HepG2 (cell line): ENCODE measurements around the gene FITM1. TPM values are rescaled to one million over a fixed set of nuclear protein-coding genes. Genes with fewer than 3 reads are reported as not detected.

Experiments used
- ATF1 ChIP-seq: IDR thresholded peaks from 2 replicates; pipeline ENCODE4 v1.6.1; 2016; ENCODE audit warnings: mild to moderate bottlenecking, control low read depth
- ATF4 ChIP-seq, 2 experiments: fragments of 450-650 bp in 1 of 2; sonication (generic) in 1 of 2; formaldehyde crosslinking; IDR thresholded peaks; 2 replicates each; pipeline versions ENCODE4 v1.5.0 to v1.8.0; 2020 to 2022; ENCODE audit warnings: mild to moderate bottlenecking in 1 of 2, missing genetic modification reagents in 1 of 2
- ATF7 ChIP-seq, 2 experiments: fragments of 450-650 bp in 1 of 2; sonication (generic) in 1 of 2; formaldehyde crosslinking in 1 of 2; IDR thresholded peaks; 2 replicates each; pipeline versions ENCODE4 v1.4.0 to v1.6.1; 2016 to 2020; ENCODE audit warnings: antibody characterized with exemption in 1 of 2, mild to moderate bottlenecking in 1 of 2, missing genetic modification reagents in 1 of 2
- BCLAF1 ChIP-seq: fragments of 450-650 bp; IDR thresholded peaks from 2 replicates; pipeline ENCODE4 v1.6.1; 2017; ENCODE audit warnings: mild to moderate bottlenecking
- HDAC2 ChIP-seq: sonication (generic); formaldehyde crosslinking; IDR thresholded peaks from 2 replicates; pipeline ENCODE4 v1.4.0; 2020; ENCODE audit warnings: missing genetic modification reagents
- HOXA5 ChIP-seq: sonication (generic); formaldehyde crosslinking; IDR thresholded peaks from 2 replicates; pipeline ENCODE4 v1.4.0; 2020; ENCODE audit warnings: missing genetic modification reagents
- IRX3 ChIP-seq: sonication (generic); formaldehyde crosslinking; IDR thresholded peaks from 2 replicates; pipeline ENCODE4 v1.8.1; 2023; ENCODE audit warnings: mild to moderate bottlenecking, low read depth, missing genetic modification reagents, borderline replicate concordance
- MAX ChIP-seq: IDR thresholded peaks from 2 replicates; pipeline ENCODE4 v1.6.1; 2012; ENCODE audit warnings: inconsistent platforms
- SALL2 ChIP-seq: sonication (generic); formaldehyde crosslinking; IDR thresholded peaks from 2 replicates; pipeline ENCODE4 v1.8.1; 2023; ENCODE audit warnings: mild to moderate bottlenecking, missing genetic modification reagents, inconsistent platforms
- SKIL ChIP-seq: sonication (generic); formaldehyde crosslinking; IDR thresholded peaks from 2 replicates; pipeline ENCODE4 v1.8.0; 2022; ENCODE audit warnings: missing genetic modification reagents, mild to moderate bottlenecking, moderate library complexity, borderline replicate concordance
- TFE3 ChIP-seq: IDR thresholded peaks from 2 replicates; pipeline ENCODE4 v1.6.1; 2016
- ZC3H4 ChIP-seq: sonication (generic); formaldehyde crosslinking; IDR thresholded peaks from 2 replicates; pipeline ENCODE4 v1.4.0; 2020; ENCODE audit warnings: missing genetic modification reagents, borderline replicate concordance
- ZMAT5 ChIP-seq: sonication (generic); formaldehyde crosslinking; IDR thresholded peaks from 2 replicates; pipeline ENCODE4 v1.5.0; 2020; ENCODE audit warnings: mild to moderate bottlenecking, low read depth, missing genetic modification reagents, borderline replicate concordance
- ZNF263 ChIP-seq: sonication (generic); formaldehyde crosslinking; IDR thresholded peaks from 2 replicates; pipeline ENCODE4 v1.4.0; 2020; ENCODE audit warnings: missing genetic modification reagents
- ZNF335 ChIP-seq: sonication (generic); formaldehyde crosslinking; IDR thresholded peaks from 2 replicates; pipeline ENCODE4 v1.4.0; 2020; ENCODE audit warnings: missing genetic modification reagents
- ZNF383 ChIP-seq: sonication (generic); formaldehyde crosslinking; IDR thresholded peaks from 2 replicates; pipeline ENCODE4 v1.4.0; 2020; ENCODE audit warnings: missing genetic modification reagents, mild to moderate bottlenecking, borderline replicate concordance
- ZNF414 ChIP-seq: sonication (generic); formaldehyde crosslinking; IDR thresholded peaks from 2 replicates; pipeline ENCODE4 v1.5.0; 2020; ENCODE audit warnings: missing genetic modification reagents
- ZNF546 ChIP-seq: sonication (generic); formaldehyde crosslinking; conservative IDR thresholded peaks from 2 replicates; pipeline ENCODE4 v1.8.1; 2023; ENCODE audit warnings: mild to moderate bottlenecking, missing genetic modification reagents
- ZNF562 ChIP-seq: sonication (generic); formaldehyde crosslinking; IDR thresholded peaks from 2 replicates; pipeline ENCODE4 v1.8.0; 2022; ENCODE audit warnings: missing genetic modification reagents, borderline replicate concordance
- ZNF788 ChIP-seq: sonication (generic); formaldehyde crosslinking; IDR thresholded peaks from 2 replicates; pipeline ENCODE4 v1.5.0; 2020; ENCODE audit warnings: mild to moderate bottlenecking, missing genetic modification reagents, borderline replicate concordance
- polyA plus RNA-seq, 8 experiments: library from polyadenylated mRNA; depleted of rRNA in 3 of 8; stranded (reverse) in 7 of 8; unstranded in 1 of 8; fragments of >200 nt; fragmentation: Illumina TruSeq in 4 of 8; extraction: Trizol in 4 of 8; gene quantifications; 2 replicates each; pipeline versions ENCODE4 v1.2.1 to v1.2.3, GENCODE V29; 2011 to 2016; ENCODE audit warnings: low read depth in 4 of 8, missing spikeins in 1 of 8, mixed read lengths in 1 of 8; ENCODE audit not compliant: insufficient read depth in 1 of 8
- total RNA-seq, 5 experiments: library from RNA; depleted of rRNA; stranded (reverse); fragments of >200 nt; fragmentation: Illumina TruSeq; extraction: Trizol; gene quantifications; 2 replicates each; pipeline ENCODE4 v1.2.3, GENCODE V29; 2016; ENCODE audit warnings: low read depth in 1 of 5

The FITM1 gene
- total and polyA plus RNA-seq, 2 of the 13 experiments (the other 11 are each of a cell fraction or from before 2014, with no cell fraction given), result 2.7 to 5.8 TPM

- TF ChIP-seq ZMAT5 (CRISPR knock-in tag), result no peak
- no peak for TF ChIP-seq SKIL (CRISPR knock-in tag)
- TF ChIP-seq ZNF788 (CRISPR knock-in tag), result no peak
- no peak for TF ChIP-seq IRX3 (CRISPR knock-in tag)
- no peak for TF ChIP-seq ZNF335 (CRISPR knock-in tag)
- no peak for TF ChIP-seq BCLAF1
- no peak for TF ChIP-seq ATF7 (IDR thresholded peaks at IDR 0.05)
- TF ChIP-seq ATF7 (CRISPR knock-in tag; IDR thresholded peaks at IDR 0.05), result no peak
- no peak for TF ChIP-seq ZC3H4
- 0 out of 2 replicates have a peak, but pooled peaks have one; percentile 42 for TF ChIP-seq ZNF414
- TF ChIP-seq ATF1 (CRISPR knock-in tag), result no peak
- no peak for TF ChIP-seq ZNF383 (CRISPR knock-in tag)
- TF ChIP-seq HOXA5, result no peak
- TF ChIP-seq HDAC2 (CRISPR knock-in tag), result peak; percentile 41
- TF ChIP-seq ATF4 (CRISPR knock-in tag; IDR thresholded peaks at IDR 0.05), result no peak
- TF ChIP-seq SALL2 (CRISPR knock-in tag), result peak; percentile 85; the same call in 1 of the 2 replicates
- no peak for TF ChIP-seq ZNF562 (CRISPR knock-in tag)
- peak; percentile 81; the same call in 1 of the 2 replicates for TF ChIP-seq ZNF546 (CRISPR knock-in tag)
- TF ChIP-seq ZNF263 (CRISPR knock-in tag), result no peak
- TF ChIP-seq TFE3 (CRISPR knock-in tag), result peak; percentile 10; the same call in 1 of the 2 replicates
- peak; percentile 77 for TF ChIP-seq MAX
Measured at GRCh38 chr14:24080888-24081738, 49.3 kb upstream of the FITM1 start (continued).
